GM12801 (cell line): ENCODE data around the gene P2RX6.

Experiments
- TF ChIP-seq, protein P1 (sequence below): IDR thresholded peaks from one replicate; pipeline ENCODE4 v1.5.1; 2011; ENCODE audit warnings: control low read depth; ENCODE audit not compliant: insufficient read length; ENCODE audit errors: extremely low read depth

The P2RX6 gene

DNA sequence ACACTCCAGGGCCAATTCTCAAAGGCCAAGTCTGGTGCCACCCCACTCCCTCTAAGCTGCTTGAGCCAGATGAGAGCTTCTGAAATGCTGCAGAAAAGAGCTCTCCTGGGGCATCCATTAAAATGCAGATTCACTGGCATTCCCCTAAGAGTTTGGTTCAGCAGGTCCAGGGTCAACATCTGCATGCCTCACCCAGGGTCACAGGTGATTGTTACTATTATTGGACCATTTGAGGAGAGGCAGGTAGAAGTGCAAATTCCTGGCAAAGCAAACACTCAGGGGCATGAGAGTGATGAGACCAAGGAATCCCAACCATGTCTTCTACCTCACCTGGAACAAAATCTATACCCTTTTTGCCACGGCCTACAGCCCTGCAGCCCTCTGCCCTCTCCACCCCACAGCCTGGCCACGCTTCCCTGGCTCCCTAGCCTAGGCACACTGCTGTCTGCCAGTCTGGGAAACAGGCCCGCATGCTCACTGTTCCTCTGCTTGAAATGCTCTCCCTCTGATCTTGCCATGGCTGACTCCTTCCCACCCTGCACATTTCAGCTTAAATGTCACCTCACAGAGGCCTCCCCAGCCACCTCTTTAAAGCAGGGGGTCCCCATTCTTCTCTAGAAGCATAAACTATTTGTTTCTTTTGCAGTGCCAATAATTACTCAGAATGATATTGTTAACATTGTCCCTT, 4.4 kb upstream of the P2RX6 start:
- TF ChIP-seq, protein P1, sequence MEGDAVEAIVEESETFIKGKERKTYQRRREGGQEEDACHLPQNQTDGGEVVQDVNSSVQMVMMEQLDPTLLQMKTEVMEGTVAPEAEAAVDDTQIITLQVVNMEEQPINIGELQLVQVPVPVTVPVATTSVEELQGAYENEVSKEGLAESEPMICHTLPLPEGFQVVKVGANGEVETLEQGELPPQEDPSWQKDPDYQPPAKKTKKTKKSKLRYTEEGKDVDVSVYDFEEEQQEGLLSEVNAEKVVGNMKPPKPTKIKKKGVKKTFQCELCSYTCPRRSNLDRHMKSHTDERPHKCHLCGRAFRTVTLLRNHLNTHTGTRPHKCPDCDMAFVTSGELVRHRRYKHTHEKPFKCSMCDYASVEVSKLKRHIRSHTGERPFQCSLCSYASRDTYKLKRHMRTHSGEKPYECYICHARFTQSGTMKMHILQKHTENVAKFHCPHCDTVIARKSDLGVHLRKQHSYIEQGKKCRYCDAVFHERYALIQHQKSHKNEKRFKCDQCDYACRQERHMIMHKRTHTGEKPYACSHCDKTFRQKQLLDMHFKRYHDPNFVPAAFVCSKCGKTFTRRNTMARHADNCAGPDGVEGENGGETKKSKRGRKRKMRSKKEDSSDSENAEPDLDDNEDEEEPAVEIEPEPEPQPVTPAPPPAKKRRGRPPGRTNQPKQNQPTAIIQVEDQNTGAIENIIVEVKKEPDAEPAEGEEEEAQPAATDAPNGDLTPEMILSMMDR, result no peak

DNA sequence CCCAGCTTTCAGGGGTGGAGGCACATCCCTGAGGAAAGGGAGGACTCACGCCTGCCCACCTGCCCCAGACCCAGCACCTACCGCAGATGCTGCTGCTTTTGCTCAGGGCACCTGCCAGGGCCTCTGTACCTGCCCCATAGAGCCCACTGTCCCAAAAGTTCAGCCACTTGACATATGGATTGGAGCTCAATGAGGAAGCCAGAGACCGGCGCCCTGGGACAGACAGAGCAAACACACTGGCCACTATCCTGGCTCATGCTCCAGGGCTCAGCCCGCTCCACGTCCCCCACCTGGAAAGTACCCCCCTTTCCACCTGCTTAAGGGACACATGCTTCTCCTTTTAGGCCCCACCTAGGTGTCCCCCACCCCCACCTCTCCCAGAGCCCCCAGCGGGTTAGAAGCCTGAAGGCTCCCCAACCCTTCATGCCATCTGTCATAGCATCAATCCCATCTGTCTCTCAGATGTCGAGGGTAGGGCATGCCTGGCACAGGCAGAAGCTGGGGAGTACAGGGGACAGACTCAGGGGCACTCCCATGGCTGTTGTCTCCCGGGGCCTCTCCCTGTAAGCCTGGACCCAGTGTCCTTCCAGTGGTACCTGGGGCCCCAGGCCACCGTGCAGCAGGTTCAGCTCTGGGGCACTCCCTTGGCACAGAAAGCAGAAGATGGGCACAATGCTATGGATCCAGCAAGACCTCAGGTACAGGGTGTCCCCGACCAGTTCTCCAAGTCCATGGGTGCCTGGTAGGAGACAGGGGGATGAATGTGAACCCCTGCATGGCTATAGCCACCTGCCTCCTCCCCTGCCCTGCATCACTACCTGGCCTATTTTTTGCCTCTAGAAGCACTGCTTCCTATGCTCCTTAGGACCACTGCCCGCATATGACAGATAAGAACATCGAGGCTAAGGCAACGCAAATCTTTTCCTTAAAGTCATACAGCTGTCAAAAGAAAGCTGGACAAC, 2.2 kb upstream of the P2RX6 start:
- TF ChIP-seq, protein P1, result no peak

DNA sequence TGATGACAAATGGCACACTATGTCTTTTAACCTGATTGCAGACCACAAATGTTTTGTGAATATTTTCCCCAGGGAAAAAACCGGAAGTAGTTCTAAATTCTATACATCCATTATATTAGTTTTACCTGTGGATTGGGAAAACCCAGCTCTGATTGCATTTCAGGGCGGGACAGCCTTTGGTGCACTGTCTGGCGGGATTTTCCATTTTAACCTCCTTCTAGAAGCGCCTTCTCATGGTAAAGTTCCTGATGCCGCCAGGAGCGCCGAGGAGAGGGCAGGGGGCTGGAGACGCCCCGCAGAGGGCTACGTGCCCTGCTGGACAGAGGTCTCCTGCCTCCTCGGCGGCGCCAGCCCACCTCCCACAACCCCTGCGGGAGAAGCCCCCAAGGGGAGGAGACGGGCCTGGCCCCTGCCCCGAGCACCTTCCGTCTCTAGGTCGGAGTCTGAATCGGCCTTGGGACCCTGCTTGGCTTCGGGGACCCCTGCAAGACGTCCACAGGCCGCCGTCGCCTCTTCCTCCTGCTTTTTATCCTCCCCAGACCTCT, 1.2 kb upstream of the P2RX6 start:
- TF ChIP-seq, protein P1, result no peak

DNA sequence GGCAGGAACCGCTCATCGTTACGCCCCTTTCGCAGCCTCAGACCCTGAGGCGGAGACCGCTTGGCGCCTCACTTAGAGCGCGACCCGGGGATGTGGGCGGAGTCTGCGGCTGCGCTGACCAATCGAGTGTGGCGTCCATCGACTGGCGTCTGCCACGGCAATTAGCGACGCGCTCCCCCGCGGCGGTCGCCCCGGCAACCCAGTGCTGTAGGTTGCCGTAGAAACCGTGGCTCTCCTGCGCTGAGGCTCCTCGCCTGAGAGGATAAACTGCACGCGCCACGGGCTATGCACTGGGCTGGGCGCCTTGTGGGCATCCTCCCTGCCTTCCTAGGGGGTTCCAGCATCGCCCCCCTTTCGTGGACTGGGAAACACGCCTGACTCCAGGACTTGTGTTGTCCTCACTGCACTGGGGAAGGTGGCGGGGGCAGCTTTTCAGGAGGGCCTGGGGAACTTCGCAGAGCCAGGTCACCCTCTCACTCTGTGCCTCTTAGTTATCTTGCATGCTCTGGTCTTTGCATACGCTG, 701 bp upstream of the P2RX6 start:
- TF ChIP-seq, protein P1, result no peak

DNA sequence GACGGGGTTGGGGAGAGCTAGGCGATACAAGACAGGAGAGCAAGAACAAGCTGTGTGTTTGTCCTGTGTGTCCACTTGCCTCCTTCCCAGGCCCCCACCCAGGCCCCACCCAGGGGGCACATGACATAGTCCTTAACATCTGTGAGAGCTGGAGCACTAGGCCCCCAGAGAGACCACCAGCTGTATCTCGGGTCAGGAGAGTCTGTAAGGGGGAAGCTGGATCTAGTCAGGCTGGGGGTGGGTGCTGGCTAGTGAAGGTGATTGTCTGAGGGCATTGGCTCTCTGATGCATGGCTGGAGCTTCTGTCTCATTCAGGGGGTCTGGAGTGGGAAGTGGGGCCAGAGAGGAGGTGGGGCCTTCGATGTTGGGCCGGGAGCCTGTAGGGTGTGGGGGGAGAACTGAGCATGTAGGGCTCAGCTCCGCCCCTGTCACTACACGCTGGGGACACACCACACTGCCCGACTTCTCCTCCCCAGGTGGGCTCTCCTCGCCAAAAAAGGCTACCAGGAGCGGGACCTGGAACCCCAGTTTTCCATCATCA, 571 bp downstream of the P2RX6 start:
- TF ChIP-seq, protein P1, result no peak

DNA sequence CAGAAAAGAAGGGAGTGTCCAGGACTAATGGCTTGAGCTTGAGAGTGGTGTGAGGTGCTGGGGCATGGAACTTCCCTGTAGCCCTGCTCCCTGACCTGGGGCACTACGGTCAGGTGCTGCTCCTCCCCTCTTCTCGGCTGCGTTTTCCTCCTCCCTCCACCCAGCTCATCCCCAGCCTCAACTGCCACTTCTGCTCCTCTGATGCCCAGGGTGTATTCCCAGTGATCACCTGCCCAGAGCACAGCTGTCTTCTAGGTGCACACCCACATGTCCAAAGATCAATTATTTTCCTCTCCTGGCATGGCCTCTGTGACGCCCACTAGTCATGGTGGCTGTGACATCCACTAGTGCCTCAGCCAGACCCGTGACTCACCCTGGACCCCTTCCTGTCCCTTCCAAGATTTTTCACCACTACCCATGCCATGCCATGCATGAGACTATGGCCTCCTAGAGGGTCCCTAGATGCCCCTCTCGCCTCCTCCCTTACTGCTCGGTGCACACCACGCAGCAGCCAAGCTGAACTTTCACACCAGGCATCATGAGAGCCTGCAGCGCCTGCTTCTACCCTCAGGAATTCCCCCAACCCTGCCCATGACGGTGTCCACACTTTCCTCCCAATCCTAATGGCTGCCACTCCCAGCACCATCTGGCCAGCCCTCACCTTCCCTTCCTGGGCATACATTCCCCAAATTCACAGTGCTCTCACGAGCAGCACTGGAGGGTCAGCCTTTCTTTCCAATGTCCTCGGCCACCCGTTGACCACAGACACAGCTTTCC, 1.9 kb downstream of the P2RX6 start:
- TF ChIP-seq, protein P1, result no peak
